Activated CD4-positive, alpha-beta T cell treated with anti-CD3 and anti-CD28 coated beads, Interleukin-2, Interleukin-4, amounts not matched to agents 100 ng/mL and 50 ng/mL, durations not matched to agents 16 hours and 8 hours (primary cell): ENCODE results near the gene TICRR.
A peak's percentile ranks its signal among the peaks of the same experiment; 100 is the strongest.
"Not testable (repeated sequence)": the region's sequence is repeated elsewhere in the genome, so short reads cannot be mapped to it uniquely, and the experiment has no call there.

Source experiments
- DNase-seq: peaks from one replicate; pipeline ENCODE4 v3.0.0-alpha.2; 2020; ENCODE audit warnings: low spot score

TICRR gene

GRCh38 chr15:89569090-89569745, 6.1 kb upstream of the TICRR start:
- no peak for DNase-seq

GRCh38 chr15:89575656-89576416, 567 bp downstream of the TICRR start:
- peak; percentile 19 for DNase-seq

GRCh38 chr15:89576417-89576773, 1.1 kb downstream of the TICRR start:
- no peak for DNase-seq

GRCh38 chr15:89577776-89578115, 2.5 kb downstream of the TICRR start:
- no peak for DNase-seq

GRCh38 chr15:89578146-89578545, 2.9 kb downstream of the TICRR start:
- no peak for DNase-seq

- not testable (repeated sequence) for DNase-seq
These were observed 5.5 kb downstream of the TICRR start for GRCh38 chr15:89580747-89581146.

- no peak for DNase-seq
These were observed 11.4 kb downstream of the TICRR start for GRCh38 chr15:89586651-89587050.

GRCh38 chr15:89587955-89588354, 12.7 kb downstream of the TICRR start:
- no peak for DNase-seq

- DNase-seq = no peak
These were observed 16.6 kb downstream of the TICRR start for GRCh38 chr15:89591834-89592233.

GRCh38 chr15:89593018-89593417, 17.7 kb downstream of the TICRR start:
- DNase-seq = no peak

- no peak for DNase-seq
These were observed 23.8 kb downstream of the TICRR start for GRCh38 chr15:89599021-89599420.

- DNase-seq = no peak
These were observed 36.0 kb downstream of the TICRR start for GRCh38 chr15:89611317-89611716.

- no peak for DNase-seq
These were observed 37.8 kb downstream of the TICRR start for GRCh38 chr15:89613031-89613430.

GRCh38 chr15:89614164-89614563, 38.9 kb downstream of the TICRR start:
- DNase-seq = no peak

GRCh38 chr15:89615135-89615534, 39.9 kb downstream of the TICRR start:
- DNase-seq = no peak

- DNase-seq = no peak
These were observed 41.0 kb downstream of the TICRR start for GRCh38 chr15:89616228-89616627.

GRCh38 chr15:89621547-89621946, 46.3 kb downstream of the TICRR start:
- DNase-seq = no peak

GRCh38 chr15:89623165-89623564, 47.9 kb downstream of the TICRR start:
- no peak for DNase-seq

- DNase-seq = no peak
These were observed 50.4 kb downstream of the TICRR start for GRCh38 chr15:89625716-89626115.

GRCh38 chr15:89627256-89627970, 52.1 kb downstream of the TICRR start:
- DNase-seq = no peak

GRCh38 chr15:89628301-89628700, 53.0 kb downstream of the TICRR start:
- no peak for DNase-seq

- no peak for DNase-seq
These were observed 53.8 kb downstream of the TICRR start for GRCh38 chr15:89628806-89629715.
